H1 (cell line): Measurements from ENCODE around the gene NHSL2. TPM values are rescaled to one million over a fixed set of nuclear protein-coding genes. Genes with fewer than 3 reads are reported as not detected.

Source experiments
- polyA plus RNA-seq, 7 experiments: library from polyadenylated mRNA; depleted of rRNA in 3 of 7; stranded (reverse) in 5 of 7; unstranded in 2 of 7; fragments of >200 nt in 5 of 7; fragments of 200-250 nt in 2 of 7; gene quantifications; 1 replicate in 5 of 7; 2 replicates in 1 of 7; 4 replicates in 1 of 7; pipeline versions ENCODE4 v1.2.1 to v1.2.3, GENCODE V29; 2011 to 2013; ENCODE audit warnings: missing spikeins in 2 of 7, mixed read lengths in 2 of 7
- total RNA-seq: library from RNA; stranded (reverse); fragmentation: NEBNext Ultra II Directional; extraction: Animal tissue kit (Norgen Biotek cat#: 25700); gene quantifications from 2 replicates; pipeline ENCODE4 v1.2.1, GENCODE V29; 2021
- TF ChIP-seq, protein P1 (sequence below): fragments of 300-600 bp; sonication (generic); IDR thresholded peaks from 2 replicates; pipeline ENCODE4 v1.7.1; 2012; ENCODE audit warnings: low read length, moderate library complexity, mild to moderate bottlenecking, inconsistent platforms; ENCODE audit not compliant: insufficient replicate concordance

Gene NHSL2
- total and polyA plus RNA-seq, 2 of the 8 experiments (the other 6 are each of a cell fraction or from before 2014, with no cell fraction given), result 3.7 to 7.2 TPM

DNA sequence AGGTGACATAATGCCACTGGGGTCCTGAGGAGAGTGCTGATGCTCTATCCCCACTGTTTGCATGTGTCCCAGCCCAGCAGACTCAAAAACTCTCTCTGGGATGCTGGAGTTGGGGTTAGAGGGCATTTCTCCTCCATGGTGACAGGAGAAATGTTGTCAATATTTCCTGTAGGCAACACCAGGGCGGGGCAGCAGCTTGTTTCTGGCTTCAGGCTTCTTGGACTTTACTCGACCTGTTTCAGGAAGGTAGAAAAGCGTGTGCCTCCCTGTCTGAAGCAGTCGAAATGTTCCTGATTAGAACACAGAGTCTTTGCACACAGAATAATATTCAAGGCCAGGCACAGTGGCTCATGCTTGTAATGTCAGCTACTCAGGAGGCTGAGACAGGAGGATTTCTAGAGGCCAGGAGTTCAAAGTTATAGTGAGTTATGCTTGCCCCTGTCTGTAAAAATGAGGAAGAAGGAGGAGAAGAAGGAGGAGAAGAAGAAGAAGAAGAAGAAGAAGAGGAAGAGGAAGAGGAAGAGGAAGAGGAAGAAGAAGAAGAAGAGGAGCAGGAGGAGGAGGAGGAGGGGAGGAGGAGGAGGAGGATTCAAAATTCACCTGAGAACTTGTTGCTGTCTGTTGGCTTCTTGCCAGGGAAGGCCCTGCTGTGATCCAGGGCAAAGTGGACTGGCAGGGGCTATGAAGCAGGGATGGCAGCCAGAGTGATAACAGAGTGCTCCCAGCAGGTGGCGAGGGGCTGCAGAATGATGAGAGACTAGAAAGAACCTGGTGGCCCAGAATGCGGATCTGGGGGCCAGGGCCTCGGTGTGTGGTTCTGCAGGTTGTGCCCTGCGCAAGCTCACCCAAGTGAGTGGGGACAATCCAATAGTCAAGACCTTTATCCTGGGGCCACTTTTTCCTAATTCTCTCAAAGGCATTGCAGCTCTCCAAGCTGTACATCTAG, 138.1 kb downstream of the NHSL2 start (continued):
- TF ChIP-seq, protein P1, sequence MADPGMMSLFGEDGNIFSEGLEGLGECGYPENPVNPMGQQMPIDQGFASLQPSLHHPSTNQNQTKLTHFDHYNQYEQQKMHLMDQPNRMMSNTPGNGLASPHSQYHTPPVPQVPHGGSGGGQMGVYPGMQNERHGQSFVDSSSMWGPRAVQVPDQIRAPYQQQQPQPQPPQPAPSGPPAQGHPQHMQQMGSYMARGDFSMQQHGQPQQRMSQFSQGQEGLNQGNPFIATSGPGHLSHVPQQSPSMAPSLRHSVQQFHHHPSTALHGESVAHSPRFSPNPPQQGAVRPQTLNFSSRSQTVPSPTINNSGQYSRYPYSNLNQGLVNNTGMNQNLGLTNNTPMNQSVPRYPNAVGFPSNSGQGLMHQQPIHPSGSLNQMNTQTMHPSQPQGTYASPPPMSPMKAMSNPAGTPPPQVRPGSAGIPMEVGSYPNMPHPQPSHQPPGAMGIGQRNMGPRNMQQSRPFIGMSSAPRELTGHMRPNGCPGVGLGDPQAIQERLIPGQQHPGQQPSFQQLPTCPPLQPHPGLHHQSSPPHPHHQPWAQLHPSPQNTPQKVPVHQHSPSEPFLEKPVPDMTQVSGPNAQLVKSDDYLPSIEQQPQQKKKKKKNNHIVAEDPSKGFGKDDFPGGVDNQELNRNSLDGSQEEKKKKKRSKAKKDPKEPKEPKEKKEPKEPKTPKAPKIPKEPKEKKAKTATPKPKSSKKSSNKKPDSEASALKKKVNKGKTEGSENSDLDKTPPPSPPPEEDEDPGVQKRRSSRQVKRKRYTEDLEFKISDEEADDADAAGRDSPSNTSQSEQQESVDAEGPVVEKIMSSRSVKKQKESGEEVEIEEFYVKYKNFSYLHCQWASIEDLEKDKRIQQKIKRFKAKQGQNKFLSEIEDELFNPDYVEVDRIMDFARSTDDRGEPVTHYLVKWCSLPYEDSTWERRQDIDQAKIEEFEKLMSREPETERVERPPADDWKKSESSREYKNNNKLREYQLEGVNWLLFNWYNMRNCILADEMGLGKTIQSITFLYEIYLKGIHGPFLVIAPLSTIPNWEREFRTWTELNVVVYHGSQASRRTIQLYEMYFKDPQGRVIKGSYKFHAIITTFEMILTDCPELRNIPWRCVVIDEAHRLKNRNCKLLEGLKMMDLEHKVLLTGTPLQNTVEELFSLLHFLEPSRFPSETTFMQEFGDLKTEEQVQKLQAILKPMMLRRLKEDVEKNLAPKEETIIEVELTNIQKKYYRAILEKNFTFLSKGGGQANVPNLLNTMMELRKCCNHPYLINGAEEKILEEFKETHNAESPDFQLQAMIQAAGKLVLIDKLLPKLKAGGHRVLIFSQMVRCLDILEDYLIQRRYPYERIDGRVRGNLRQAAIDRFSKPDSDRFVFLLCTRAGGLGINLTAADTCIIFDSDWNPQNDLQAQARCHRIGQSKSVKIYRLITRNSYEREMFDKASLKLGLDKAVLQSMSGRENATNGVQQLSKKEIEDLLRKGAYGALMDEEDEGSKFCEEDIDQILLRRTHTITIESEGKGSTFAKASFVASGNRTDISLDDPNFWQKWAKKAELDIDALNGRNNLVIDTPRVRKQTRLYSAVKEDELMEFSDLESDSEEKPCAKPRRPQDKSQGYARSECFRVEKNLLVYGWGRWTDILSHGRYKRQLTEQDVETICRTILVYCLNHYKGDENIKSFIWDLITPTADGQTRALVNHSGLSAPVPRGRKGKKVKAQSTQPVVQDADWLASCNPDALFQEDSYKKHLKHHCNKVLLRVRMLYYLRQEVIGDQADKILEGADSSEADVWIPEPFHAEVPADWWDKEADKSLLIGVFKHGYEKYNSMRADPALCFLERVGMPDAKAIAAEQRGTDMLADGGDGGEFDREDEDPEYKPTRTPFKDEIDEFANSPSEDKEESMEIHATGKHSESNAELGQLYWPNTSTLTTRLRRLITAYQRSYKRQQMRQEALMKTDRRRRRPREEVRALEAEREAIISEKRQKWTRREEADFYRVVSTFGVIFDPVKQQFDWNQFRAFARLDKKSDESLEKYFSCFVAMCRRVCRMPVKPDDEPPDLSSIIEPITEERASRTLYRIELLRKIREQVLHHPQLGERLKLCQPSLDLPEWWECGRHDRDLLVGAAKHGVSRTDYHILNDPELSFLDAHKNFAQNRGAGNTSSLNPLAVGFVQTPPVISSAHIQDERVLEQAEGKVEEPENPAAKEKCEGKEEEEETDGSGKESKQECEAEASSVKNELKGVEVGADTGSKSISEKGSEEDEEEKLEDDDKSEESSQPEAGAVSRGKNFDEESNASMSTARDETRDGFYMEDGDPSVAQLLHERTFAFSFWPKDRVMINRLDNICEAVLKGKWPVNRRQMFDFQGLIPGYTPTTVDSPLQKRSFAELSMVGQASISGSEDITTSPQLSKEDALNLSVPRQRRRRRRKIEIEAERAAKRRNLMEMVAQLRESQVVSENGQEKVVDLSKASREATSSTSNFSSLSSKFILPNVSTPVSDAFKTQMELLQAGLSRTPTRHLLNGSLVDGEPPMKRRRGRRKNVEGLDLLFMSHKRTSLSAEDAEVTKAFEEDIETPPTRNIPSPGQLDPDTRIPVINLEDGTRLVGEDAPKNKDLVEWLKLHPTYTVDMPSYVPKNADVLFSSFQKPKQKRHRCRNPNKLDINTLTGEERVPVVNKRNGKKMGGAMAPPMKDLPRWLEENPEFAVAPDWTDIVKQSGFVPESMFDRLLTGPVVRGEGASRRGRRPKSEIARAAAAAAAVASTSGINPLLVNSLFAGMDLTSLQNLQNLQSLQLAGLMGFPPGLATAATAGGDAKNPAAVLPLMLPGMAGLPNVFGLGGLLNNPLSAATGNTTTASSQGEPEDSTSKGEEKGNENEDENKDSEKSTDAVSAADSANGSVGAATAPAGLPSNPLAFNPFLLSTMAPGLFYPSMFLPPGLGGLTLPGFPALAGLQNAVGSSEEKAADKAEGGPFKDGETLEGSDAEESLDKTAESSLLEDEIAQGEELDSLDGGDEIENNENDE, result no peak
